Liver (tissue), 3 donors: Measurements from ENCODE around the gene LILRB3.

Experiments
- GABPA ChIP-seq, 2 donors: IDR thresholded peaks in 1 of 2; conservative IDR thresholded peaks in 1 of 2; 2 replicates each; pipeline ENCODE4 v1.6.1; 2016; ENCODE audit warnings: antibody characterized with exemption in 2 of 2, mild to moderate bottlenecking in 1 of 2, moderate library complexity in 1 of 2
- JUND ChIP-seq, 2 donors: IDR thresholded peaks; 2 replicates each; pipeline ENCODE4 v1.6.1; 2016; ENCODE audit warnings: antibody characterized with exemption in 2 of 2
- RAD21 ChIP-seq, 2 donors: IDR thresholded peaks; 2 replicates each; pipeline ENCODE4 v1.6.1; 2016; ENCODE audit warnings: antibody characterized with exemption in 2 of 2, mild to moderate bottlenecking in 2 of 2
- TAF1 ChIP-seq: conservative IDR thresholded peaks from 2 replicates; pipeline ENCODE4 v1.6.1; 2016; ENCODE audit warnings: antibody characterized with exemption, mild to moderate bottlenecking
- TF ChIP-seq, protein P1 (sequence below): fragments of 150-350 bp; IDR thresholded peaks from 2 replicates; pipeline ENCODE4 v1.5.1; 2017; ENCODE audit warnings: improper control_type of control experiment, low read depth, low read length; ENCODE audit not compliant: missing input control
- donor health status: healthy.
- donor health status: healthy.

DNA sequence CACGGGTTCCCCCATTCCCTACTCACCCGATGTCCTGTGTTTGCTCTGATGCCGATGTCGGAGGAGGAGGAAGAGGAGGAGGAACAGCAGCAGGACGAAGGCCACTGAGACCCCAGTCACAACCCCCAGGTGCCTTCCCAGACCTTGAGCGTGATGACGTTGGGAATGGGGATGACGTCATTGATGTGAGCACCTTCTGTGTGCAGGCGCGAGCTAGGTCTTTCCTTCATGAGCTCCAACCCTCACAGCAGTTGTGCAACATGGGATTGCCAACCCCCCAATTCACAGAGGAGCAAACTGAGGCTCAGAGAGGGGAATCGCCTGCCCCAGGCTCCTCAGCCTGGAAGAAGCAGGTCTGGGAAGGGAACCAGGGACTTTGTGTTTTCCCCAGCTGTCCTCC is 30.0 kb upstream of the LILRB3 start:
- TF ChIP-seq, protein P1, sequence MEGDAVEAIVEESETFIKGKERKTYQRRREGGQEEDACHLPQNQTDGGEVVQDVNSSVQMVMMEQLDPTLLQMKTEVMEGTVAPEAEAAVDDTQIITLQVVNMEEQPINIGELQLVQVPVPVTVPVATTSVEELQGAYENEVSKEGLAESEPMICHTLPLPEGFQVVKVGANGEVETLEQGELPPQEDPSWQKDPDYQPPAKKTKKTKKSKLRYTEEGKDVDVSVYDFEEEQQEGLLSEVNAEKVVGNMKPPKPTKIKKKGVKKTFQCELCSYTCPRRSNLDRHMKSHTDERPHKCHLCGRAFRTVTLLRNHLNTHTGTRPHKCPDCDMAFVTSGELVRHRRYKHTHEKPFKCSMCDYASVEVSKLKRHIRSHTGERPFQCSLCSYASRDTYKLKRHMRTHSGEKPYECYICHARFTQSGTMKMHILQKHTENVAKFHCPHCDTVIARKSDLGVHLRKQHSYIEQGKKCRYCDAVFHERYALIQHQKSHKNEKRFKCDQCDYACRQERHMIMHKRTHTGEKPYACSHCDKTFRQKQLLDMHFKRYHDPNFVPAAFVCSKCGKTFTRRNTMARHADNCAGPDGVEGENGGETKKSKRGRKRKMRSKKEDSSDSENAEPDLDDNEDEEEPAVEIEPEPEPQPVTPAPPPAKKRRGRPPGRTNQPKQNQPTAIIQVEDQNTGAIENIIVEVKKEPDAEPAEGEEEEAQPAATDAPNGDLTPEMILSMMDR = no peak
- TF ChIP-seq RAD21 (IDR thresholded peaks at IDR 0.05) (no peak), TAF1 (no peak), JUND (IDR thresholded peaks at IDR 0.05) (no peak), GABPA (IDR thresholded peaks at IDR 0.05 in 1 of 2, conservative IDR thresholded peaks at IDR 0.05 in 1 of 2) (no peak)
